SK-N-MC (cell line): ENCODE results near the gene RNF144A.

Source experiments
- EZH2 ChIP-seq: fragments of 200-600 bp; sonication (generic); IDR thresholded peaks from one replicate; pipeline ENCODE4 v1.6.1; 2017; ENCODE audit warnings: antibody characterized with exemption
- FOXP2 ChIP-seq: optimal IDR thresholded peaks from 2 replicates; pipeline ENCODE3; 2011; ENCODE audit warnings: mild to moderate bottlenecking, moderate library complexity; ENCODE audit not compliant: insufficient read depth; ENCODE audit errors: extremely low read length, control extremely low read depth
- POLR2AphosphoS5 ChIP-seq: IDR thresholded peaks from 2 replicates; pipeline ENCODE4 v1.6.1; 2012; ENCODE audit warnings: mild to moderate bottlenecking, low read depth, low read length, borderline replicate concordance

- TF ChIP-seq EZH2 (no peak), POLR2AphosphoS5 (no peak), FOXP2 (no peak)
These were observed 144.2 kb downstream of the RNF144A start for GRCh38 chr2:7061450-7061789.
